ENCODE measurements around the gene NLRX1.
A peak's percentile ranks its signal among the peaks of the same experiment; 100 is the strongest.

The NLRX1 gene

DNA sequence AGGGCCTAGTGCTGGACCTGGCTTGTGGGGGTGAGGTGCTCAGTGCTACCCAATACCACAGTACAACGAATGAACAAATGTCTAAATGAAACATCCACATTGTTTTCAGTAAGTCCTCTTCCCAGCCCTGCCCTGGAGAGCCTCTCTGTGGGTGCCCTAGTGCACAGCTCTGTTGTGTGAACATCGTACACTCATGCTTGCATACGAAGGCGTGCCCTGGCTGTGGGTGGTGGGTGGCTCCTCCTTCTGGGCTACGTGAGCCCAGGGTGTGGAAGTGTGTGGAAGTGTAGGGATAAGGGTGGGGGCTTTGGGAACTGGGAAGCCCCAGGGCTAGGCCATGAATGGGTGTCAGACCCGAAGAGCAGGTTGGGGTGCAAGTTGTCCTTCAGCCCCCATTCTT lies 592 bp upstream of the NLRX1 start:
- Histone ChIP-seq H3K4me3 (ENCODE audit: low read depth, low read length) (no peak overlapping the region), H3K27me3 (ENCODE audit: control insufficient read depth, insufficient read depth, low read length) (no peaks in the 10 kb centered on the region), H3K27ac (no peak overlapping the region), H3K4me2 (ENCODE audit: low read length) (no peak overlapping the region), H3K9ac (no peak overlapping the region), H3K36me3 (ENCODE audit: control insufficient read depth, insufficient read depth, low read length) (no peaks in the 10 kb centered on the region), H3K4me1 (peaks cover 6% of the 10 kb centered on the region), H3K79me2 (no peaks in the 10 kb centered on the region), H2AFZ (no peak overlapping the region), H3K9me3 (ENCODE audit: control insufficient read depth, low read length) (no peaks in the 10 kb centered on the region)
- no peak for TF ChIP-seq CTCF (IDR thresholded peaks at IDR 0.05)

DNA sequence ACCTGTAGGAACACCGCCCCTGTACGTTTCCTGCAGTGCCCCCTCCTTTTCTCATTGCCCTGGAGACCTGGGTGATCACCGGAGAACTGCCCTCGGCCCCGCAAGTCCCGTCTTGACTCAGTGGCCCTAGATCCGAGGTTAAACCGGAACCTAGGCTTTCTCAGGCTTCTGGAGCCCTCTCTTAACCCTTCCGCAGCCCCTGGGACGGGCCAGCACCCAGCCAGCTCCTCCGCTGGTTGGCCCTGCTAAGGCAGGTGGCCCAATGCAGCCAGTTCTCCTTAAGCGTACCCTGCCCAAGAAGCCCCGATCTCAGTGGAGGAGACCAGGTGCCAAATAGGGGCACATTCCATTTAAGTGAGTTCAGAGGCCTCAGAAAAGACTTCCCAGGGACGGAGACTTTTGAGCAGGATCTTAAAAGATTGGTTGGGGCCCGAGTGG lies 776 bp downstream of the NLRX1 start:
- Histone ChIP-seq H3K79me2 (no peaks in the 10 kb centered on the region), H3K4me3 (ENCODE audit: low read depth, low read length) (peak overlapping the region; percentile 89), H3K27me3 (ENCODE audit: control insufficient read depth, insufficient read depth, low read length) (no peaks in the 10 kb centered on the region), H3K4me1 (peaks cover 6% of the 10 kb centered on the region), H3K36me3 (ENCODE audit: control insufficient read depth, insufficient read depth, low read length) (no peaks in the 10 kb centered on the region), H3K9me3 (ENCODE audit: control insufficient read depth, low read length) (no peaks in the 10 kb centered on the region), H2AFZ (peak overlapping the region; percentile 93), H3K9ac (peak overlapping the region; percentile 67), H3K4me2 (ENCODE audit: low read length) (peak overlapping the region; percentile 77), H3K27ac (peak overlapping the region; percentile 84)
- TF ChIP-seq CTCF (IDR thresholded peaks at IDR 0.05), result no peak

GRCh38 chr11:119172513-119172912 lies 4.0 kb downstream of the NLRX1 start:
- no peak overlapping the region for H3K9ac ChIP-seq
- no peak overlapping the region for H3K4me2 ChIP-seq (ENCODE audit: low read length)
- H3K79me2 ChIP-seq, result no peaks in the 10 kb centered on the region
- no peak overlapping the region for H2AFZ ChIP-seq
- H3K27me3 ChIP-seq (ENCODE audit: control insufficient read depth, insufficient read depth, low read length), result no peaks in the 10 kb centered on the region
- H3K9me3 ChIP-seq (ENCODE audit: control insufficient read depth, low read length), result no peaks in the 10 kb centered on the region
- H3K27ac ChIP-seq, result no peak overlapping the region
- peaks cover 2% of the 10 kb centered on the region for H3K4me1 ChIP-seq
- no peak for TF ChIP-seq CTCF (IDR thresholded peaks at IDR 0.05)
- H3K36me3 ChIP-seq (ENCODE audit: control insufficient read depth, insufficient read depth, low read length), result no peaks in the 10 kb centered on the region
- H3K4me3 ChIP-seq (ENCODE audit: low read depth, low read length), result no peak overlapping the region

- Histone ChIP-seq H3K4me2 (ENCODE audit: low read length) (no peak overlapping the region), H3K27ac (no peak overlapping the region), H3K4me1 (peaks cover 2% of the 10 kb centered on the region), H3K4me3 (ENCODE audit: low read depth, low read length) (no peak overlapping the region), H3K27me3 (ENCODE audit: control insufficient read depth, insufficient read depth, low read length) (no peaks in the 10 kb centered on the region), H3K36me3 (ENCODE audit: control insufficient read depth, insufficient read depth, low read length) (no peaks in the 10 kb centered on the region), H3K9ac (no peak overlapping the region), H2AFZ (no peak overlapping the region), H3K79me2 (no peaks in the 10 kb centered on the region), H3K9me3 (ENCODE audit: control insufficient read depth, low read length) (no peaks in the 10 kb centered on the region)
- no peak for TF ChIP-seq CTCF (IDR thresholded peaks at IDR 0.05)
These were observed 4.9 kb downstream of the NLRX1 start for GRCh38 chr11:119173453-119173852.

DNA sequence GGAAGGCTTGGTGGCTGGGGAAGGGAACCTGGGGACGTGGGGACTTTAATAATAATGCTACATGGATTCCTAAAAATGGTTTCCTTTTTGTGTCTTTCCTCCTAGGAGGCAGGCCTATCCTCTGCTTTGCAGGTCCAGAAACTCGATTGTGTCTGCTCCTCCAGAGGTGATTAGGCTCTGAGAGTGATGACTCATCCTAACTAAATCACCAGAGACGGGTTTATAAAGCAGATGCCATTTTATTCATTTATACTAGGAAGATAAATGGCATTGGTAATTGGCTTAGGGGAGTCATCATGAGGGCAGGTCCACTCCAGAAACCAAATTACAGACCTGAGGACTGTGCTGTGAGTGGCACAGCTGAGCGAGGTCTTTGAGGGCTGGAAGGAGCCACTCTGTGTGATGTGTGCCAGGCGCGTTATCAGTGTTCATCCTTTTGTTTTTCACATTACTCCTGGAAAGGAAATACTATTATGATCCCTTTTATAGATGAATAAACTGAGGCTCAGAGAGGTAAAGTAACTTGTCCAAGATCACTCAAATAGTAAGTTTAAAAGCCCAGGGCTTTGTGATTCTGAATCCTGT lies 7.1 kb downstream of the NLRX1 start:
- no peaks in the 10 kb centered on the region for H3K36me3 ChIP-seq (ENCODE audit: control insufficient read depth, insufficient read depth, low read length)
- no peak overlapping the region for H2AFZ ChIP-seq
- no peak overlapping the region for H3K27ac ChIP-seq
- no peaks in the 10 kb centered on the region for H3K4me1 ChIP-seq
- TF ChIP-seq CTCF (IDR thresholded peaks at IDR 0.05), result no peak
- no peaks in the 10 kb centered on the region for H3K9me3 ChIP-seq (ENCODE audit: control insufficient read depth, low read length)
- no peak overlapping the region for H3K4me2 ChIP-seq (ENCODE audit: low read length)
- no peak overlapping the region for H3K4me3 ChIP-seq (ENCODE audit: low read depth, low read length)
- no peak overlapping the region for H3K9ac ChIP-seq
- H3K27me3 ChIP-seq (ENCODE audit: control insufficient read depth, insufficient read depth, low read length), result no peaks in the 10 kb centered on the region
- no peaks in the 10 kb centered on the region for H3K79me2 ChIP-seq
